Peyer's patch (tissue), 4 donors: ENCODE data around the gene SIL1.
"Not testable (repeated sequence)": the region's sequence is repeated elsewhere in the genome, so short reads cannot be mapped to it uniquely, and the experiment has no call there.

Experiments used
- CTCF ChIP-seq, 6 experiments: fragments of 450-650 bp in 4 of 6; fragments of 200-600 bp in 2 of 6; sonication (generic) in 1 of 6; IDR thresholded peaks; one replicate each; pipeline ENCODE4 v1.5.1; 2017 to 2019; ENCODE audit warnings: antibody characterized with exemption in 6 of 6, mild to moderate bottlenecking in 3 of 6, moderate library complexity in 1 of 6
- POLR2A ChIP-seq, 2 donors: fragments of 450-650 bp; IDR thresholded peaks; one replicate each; pipeline ENCODE4 v1.5.1; 2017; ENCODE audit warnings: antibody characterized with exemption in 2 of 2, mild to moderate bottlenecking in 2 of 2, moderate library complexity in 2 of 2

GRCh38 chr5:139164897-139165296 is 33.3 kb downstream of the SIL1 start:
- not testable (repeated sequence) for TF ChIP-seq CTCF, POLR2A (IDR thresholded peaks at IDR 0.05)
